MM.1S (cell line): ENCODE data around the gene ANKRD1.
"Not testable (repeated sequence)": the region's sequence is repeated elsewhere in the genome, so short reads cannot be mapped to it uniquely, and the experiment has no call there.

ENCODE experiments used
- DNase-seq: peaks from one replicate; pipeline ENCODE4 v3.0.0-alpha.2; 2015
- H2AFZ ChIP-seq: fragments of 300-600 bp; sonication (generic); 2 replicates; pipeline ENCODE4 v1.6.0; 2016; ENCODE audit warnings: antibody characterized with exemption, low read length
- H3F3A ChIP-seq: fragments of 300-600 bp; sonication (generic); 2 replicates; pipeline ENCODE4 v1.6.1; 2016; ENCODE audit warnings: mild to moderate bottlenecking, antibody characterized with exemption, low read length, moderate library complexity, mixed read lengths; ENCODE audit not compliant: insufficient read depth
- H3K27ac ChIP-seq: fragments of 300-600 bp; sonication (generic); 2 replicates; pipeline ENCODE4 v1.5.1; 2016; ENCODE audit warnings: mild to moderate bottlenecking, low read length
- H3K27me3 ChIP-seq: fragments of 300-600 bp; sonication (generic); replicated peaks from 2 replicates; pipeline ENCODE4 v1.6.0; 2016; ENCODE audit warnings: low read length; ENCODE audit not compliant: insufficient read depth
- H3K36me3 ChIP-seq: fragments of 300-600 bp; sonication (generic); replicated peaks from 2 replicates; pipeline ENCODE4 v1.6.1; 2016; ENCODE audit warnings: mild to moderate bottlenecking, low read length, mixed read lengths; ENCODE audit not compliant: insufficient read depth
- H3K4me1 ChIP-seq: fragments of 300-600 bp; sonication (generic); 2 replicates; pipeline ENCODE4 v1.6.1; 2016; ENCODE audit warnings: low read length, mixed read lengths
- H3K4me2 ChIP-seq: fragments of 300-600 bp; sonication (generic); 2 replicates; pipeline ENCODE4 v1.6.0; 2016; ENCODE audit warnings: low read depth, low read length
- H3K4me3 ChIP-seq: fragments of 300-600 bp; sonication (generic); 2 replicates; pipeline ENCODE4 v1.5.1; 2016; ENCODE audit warnings: low read length, mixed read lengths
- H3K79me2 ChIP-seq: fragments of 300-600 bp; sonication (generic); 2 replicates; pipeline ENCODE4 v1.6.1; 2016; ENCODE audit warnings: mixed run types, low read length, mixed read lengths
- H3K9ac ChIP-seq: fragments of 300-600 bp; sonication (generic); 2 replicates; pipeline ENCODE4 v1.6.1; 2016; ENCODE audit warnings: low read length, mixed read lengths
- H3K9me2 ChIP-seq: fragments of 300-600 bp; sonication (generic); replicated peaks from 2 replicates; pipeline ENCODE4 v1.6.1; 2016; ENCODE audit warnings: mild to moderate bottlenecking, low read length, mixed read lengths; ENCODE audit not compliant: insufficient read depth
- H3K9me3 ChIP-seq: fragments of 300-600 bp; sonication (generic); replicated peaks from 2 replicates; pipeline ENCODE4 v1.6.1; 2016; ENCODE audit warnings: mild to moderate bottlenecking, low read length, mixed read lengths; ENCODE audit not compliant: insufficient read depth
- H4K20me1 ChIP-seq: fragments of 300-600 bp; sonication (generic); 2 replicates; pipeline ENCODE4 v1.6.1; 2016; ENCODE audit warnings: mild to moderate bottlenecking, low read length, moderate library complexity, mixed read lengths; ENCODE audit not compliant: insufficient read depth
- CTCF ChIP-seq: fragments of 300-600 bp; sonication (generic); IDR thresholded peaks from 2 replicates; pipeline ENCODE4 v1.5.1; 2016; ENCODE audit warnings: antibody characterized with exemption, low read length, mixed read lengths
- EZH2 ChIP-seq: fragments of 300-600 bp; sonication (generic); optimal IDR thresholded peaks from 2 replicates; pipeline ENCODE3; 2017; ENCODE audit warnings: low read depth, mild to moderate bottlenecking, antibody characterized with exemption, low read length, mixed read lengths
- EZH2phosphoT487 ChIP-seq: fragments of 300-600 bp; sonication (generic); IDR thresholded peaks from 2 replicates; pipeline ENCODE4 v1.6.1; 2018; ENCODE audit warnings: antibody characterized with exemption, low read length

The ANKRD1 gene

GRCh38 chr10:90947030-90947960 is 26.4 kb upstream of the ANKRD1 start:
- H3K4me3 ChIP-seq: no peak overlapping the region
- no peak overlapping the region for H3K27ac ChIP-seq
- no peaks in the 10 kb centered on the region for H3K27me3 ChIP-seq
- H2AFZ ChIP-seq: no peak overlapping the region
- H3K9ac ChIP-seq: no peak overlapping the region
- no peaks in the 10 kb centered on the region for H3K9me3 ChIP-seq
- no peaks in the 10 kb centered on the region for H3K9me2 ChIP-seq
- peak; percentile 16 for DNase-seq
- H3K79me2 ChIP-seq: no peaks in the 10 kb centered on the region
- H3F3A ChIP-seq: no peaks in the 10 kb centered on the region
- no peaks in the 10 kb centered on the region for H3K36me3 ChIP-seq
- H3K4me1 ChIP-seq: 0 out of 2 replicates have a peak, but pooled peaks cover 4% of the 10 kb centered on the region
- TF ChIP-seq EZH2 (no peak), CTCF (no peak), EZH2phosphoT487 (no peak)
- no peaks in the 10 kb centered on the region for H4K20me1 ChIP-seq
- no peak overlapping the region for H3K4me2 ChIP-seq

GRCh38 chr10:90945491-90946070 is 24.7 kb upstream of the ANKRD1 start:
- H3K9me3 ChIP-seq: no peaks in the 10 kb centered on the region
- 0 out of 2 replicates have a peak, but pooled peaks cover 4% of the 10 kb centered on the region for H3K4me1 ChIP-seq
- H3K4me2 ChIP-seq: no peak overlapping the region
- H3K9me2 ChIP-seq: no peaks in the 10 kb centered on the region
- H4K20me1 ChIP-seq: no peaks in the 10 kb centered on the region
- H3K27me3 ChIP-seq: no peaks in the 10 kb centered on the region
- H3F3A ChIP-seq: no peaks in the 10 kb centered on the region
- no peaks in the 10 kb centered on the region for H3K79me2 ChIP-seq
- no peak overlapping the region for H3K9ac ChIP-seq
- H3K36me3 ChIP-seq: no peaks in the 10 kb centered on the region
- no peak overlapping the region for H3K27ac ChIP-seq
- H3K4me3 ChIP-seq: no peak overlapping the region
- H2AFZ ChIP-seq: no peak overlapping the region
- no peak for DNase-seq
- TF ChIP-seq EZH2: no peak
- no peak for TF ChIP-seq EZH2phosphoT487
- TF ChIP-seq CTCF: no peak

- Histone ChIP-seq H4K20me1 (no peaks in the 10 kb centered on the region), H3K79me2 (no peaks in the 10 kb centered on the region), H3K4me3 (no peak overlapping the region), H3K27ac (no peak overlapping the region), H3K27me3 (no peaks in the 10 kb centered on the region), H2AFZ (no peak overlapping the region), H3K4me1 (0 out of 2 replicates have a peak, but pooled peaks cover 4% of the 10 kb centered on the region), H3K4me2 (no peak overlapping the region), H3K9me2 (no peaks in the 10 kb centered on the region), H3F3A (no peaks in the 10 kb centered on the region), H3K9ac (no peak overlapping the region), H3K9me3 (no peaks in the 10 kb centered on the region), H3K36me3 (no peaks in the 10 kb centered on the region)
- no peak for DNase-seq
- TF ChIP-seq EZH2: no peak
- no peak for TF ChIP-seq EZH2phosphoT487
- no peak for TF ChIP-seq CTCF
Observed at GRCh38 chr10:90944749-90945148, 23.9 kb upstream of the ANKRD1 start.

GRCh38 chr10:90942980-90943379 is 22.1 kb upstream of the ANKRD1 start:
- not testable (repeated sequence) for H3K4me3 ChIP-seq, H3K27ac ChIP-seq, H3K9me3 ChIP-seq, H3K9me2 ChIP-seq, H3K9ac ChIP-seq, H2AFZ ChIP-seq, H3K79me2 ChIP-seq, H4K20me1 ChIP-seq, H3K36me3 ChIP-seq, H3F3A ChIP-seq, H3K27me3 ChIP-seq, DNase-seq, H3K4me2 ChIP-seq, H3K4me1 ChIP-seq
